Measurements from ENCODE around the gene FAM240A.
"Not testable (repeated sequence)": the region's sequence is repeated elsewhere in the genome, so short reads cannot be mapped to it uniquely, and the experiment has no call there.

The FAM240A gene

DNA sequence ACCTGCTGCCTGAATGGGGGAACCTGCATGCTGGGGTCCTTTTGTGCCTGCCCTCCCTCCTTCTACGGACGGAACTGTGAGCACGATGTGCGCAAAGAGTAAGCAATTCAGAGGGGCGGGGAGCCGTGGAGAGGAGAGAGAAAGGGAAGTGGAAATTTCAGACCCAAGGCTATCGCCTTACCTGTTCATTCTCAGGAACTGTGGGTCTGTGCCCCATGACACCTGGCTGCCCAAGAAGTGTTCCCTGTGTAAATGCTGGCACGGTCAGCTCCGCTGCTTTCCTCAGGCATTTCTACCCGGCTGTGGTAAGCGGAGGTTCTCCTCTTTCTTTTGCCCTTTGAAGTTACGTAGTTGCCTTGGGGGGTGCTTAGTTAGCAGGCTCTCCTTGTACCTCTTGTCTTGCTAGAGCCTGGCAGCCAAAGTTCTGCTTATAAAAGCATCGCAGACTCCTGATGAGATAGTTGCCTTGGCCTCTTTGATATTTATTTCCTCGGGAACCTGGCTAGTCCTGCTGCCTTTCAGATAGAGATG is 32.5 kb upstream of the FAM240A start:
- H3K27ac ChIP-seq, result peak overlapping the region; percentile 25; the same call in 1 of the 2 replicates

DNA sequence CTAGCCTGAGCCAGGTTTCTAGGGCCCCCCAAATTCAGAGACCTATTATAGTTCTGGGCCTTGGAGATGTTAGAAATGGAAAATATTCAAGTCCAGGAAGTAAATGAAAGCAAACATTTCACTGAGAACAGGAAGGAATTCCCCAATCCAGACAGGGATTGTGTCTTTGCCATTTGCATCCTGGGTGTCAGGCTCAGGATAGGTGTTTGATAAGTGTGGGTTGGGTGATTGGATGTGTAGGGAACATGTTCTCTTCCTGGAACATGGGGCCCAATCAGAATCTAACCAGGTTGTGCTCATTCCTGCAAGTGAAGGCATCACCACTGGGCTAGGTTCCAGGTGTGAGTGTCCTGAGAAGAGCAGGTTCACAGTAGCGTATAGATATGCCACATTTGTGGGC is 31.6 kb upstream of the FAM240A start:
- TF ChIP-seq, protein P1, sequence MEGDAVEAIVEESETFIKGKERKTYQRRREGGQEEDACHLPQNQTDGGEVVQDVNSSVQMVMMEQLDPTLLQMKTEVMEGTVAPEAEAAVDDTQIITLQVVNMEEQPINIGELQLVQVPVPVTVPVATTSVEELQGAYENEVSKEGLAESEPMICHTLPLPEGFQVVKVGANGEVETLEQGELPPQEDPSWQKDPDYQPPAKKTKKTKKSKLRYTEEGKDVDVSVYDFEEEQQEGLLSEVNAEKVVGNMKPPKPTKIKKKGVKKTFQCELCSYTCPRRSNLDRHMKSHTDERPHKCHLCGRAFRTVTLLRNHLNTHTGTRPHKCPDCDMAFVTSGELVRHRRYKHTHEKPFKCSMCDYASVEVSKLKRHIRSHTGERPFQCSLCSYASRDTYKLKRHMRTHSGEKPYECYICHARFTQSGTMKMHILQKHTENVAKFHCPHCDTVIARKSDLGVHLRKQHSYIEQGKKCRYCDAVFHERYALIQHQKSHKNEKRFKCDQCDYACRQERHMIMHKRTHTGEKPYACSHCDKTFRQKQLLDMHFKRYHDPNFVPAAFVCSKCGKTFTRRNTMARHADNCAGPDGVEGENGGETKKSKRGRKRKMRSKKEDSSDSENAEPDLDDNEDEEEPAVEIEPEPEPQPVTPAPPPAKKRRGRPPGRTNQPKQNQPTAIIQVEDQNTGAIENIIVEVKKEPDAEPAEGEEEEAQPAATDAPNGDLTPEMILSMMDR (conservative IDR thresholded peaks at IDR 0.05), result no peak
- H3K27ac ChIP-seq, result no peak overlapping the region

More for the DNA sequence above, 32.5 kb upstream of the FAM240A start:
- TF ChIP-seq, protein P1 (conservative IDR thresholded peaks at IDR 0.05), result no peak

DNA sequence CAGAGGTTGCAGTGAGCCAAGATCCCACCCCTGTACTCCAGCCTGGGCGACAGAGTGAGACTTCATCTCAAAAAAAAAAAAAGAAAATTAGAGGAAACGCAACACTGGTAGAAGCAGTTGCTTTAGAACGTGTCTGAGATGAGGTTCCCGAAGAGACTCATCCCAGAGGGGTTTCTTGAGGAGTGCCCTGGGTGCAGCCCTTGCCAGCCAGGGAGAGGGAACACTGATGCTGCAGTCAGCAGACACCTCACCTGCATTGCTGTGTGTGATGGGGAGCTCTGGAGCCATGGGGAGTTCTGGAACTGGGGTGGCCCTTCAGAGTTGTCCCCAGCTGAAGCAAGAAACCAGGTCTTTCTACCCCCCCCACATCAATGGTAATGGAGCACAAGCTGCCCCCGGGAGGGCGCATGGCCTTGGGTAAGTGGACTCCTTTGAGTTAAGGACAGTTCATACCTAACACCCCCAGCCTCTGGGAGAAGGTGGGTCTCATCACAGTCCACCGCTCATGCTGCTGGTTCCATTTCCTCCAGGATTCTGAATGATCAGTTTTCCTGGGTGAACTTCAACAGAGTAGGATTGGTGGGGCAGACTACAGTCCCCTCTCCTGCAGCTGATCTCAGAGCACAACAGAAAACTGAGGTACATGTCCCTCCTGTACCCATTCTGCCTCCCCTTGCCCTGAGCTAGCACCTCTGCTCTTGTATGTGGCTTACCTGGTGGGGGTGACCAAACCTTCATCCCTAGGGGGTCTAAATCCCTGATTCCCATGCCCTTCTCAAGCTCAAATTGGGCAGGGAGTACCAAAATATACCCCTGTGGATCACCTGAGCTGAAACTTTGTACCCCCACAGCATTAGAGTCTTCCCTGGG is 27.5 kb upstream of the FAM240A start:
- no peak overlapping the region; the same call in 1 of the 2 replicates for H3K27ac ChIP-seq
- TF ChIP-seq, protein P1 (conservative IDR thresholded peaks at IDR 0.05), result no peak

DNA sequence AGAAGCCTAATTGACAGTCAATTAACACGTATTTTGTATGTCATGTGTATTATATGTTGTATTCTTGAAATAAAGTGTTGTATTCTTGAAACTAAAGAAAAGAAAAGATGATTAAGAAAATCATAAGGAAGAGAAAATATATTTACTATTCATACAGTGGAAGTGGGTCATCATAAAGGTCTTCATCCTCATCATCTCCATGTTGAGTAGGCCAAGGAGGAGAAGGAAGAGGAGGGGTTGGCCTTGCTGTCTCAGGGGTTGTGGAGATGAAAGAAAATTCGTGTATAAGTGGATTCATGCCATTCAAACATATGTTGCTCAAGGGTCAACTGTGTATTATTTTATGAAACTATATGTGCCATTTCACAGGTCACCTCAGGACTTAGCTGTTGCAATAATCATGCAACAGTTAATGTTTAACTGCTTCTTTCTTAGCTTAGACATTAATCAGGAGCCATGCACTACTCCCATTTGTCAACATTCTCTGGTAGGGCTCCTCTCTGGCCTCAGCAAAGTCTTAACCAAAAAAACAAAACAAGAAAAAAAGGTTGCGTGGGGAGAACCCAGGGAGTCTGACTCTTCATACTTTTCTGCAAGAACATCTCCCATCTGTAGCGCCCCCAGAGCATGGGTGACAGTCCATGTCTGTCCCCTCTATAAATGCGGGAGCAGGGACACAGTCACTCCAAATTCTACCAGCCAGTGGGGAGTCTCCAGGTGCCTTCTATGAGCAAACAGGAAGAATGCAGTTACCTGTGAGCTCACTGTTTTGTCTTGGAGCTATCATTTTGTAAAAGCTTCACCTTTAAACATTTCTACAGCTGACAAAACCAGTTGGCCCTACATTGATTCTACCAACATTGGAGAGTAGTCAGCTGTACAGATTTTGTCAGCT is 26.3 kb upstream of the FAM240A start:
- H3K27ac ChIP-seq, result peak overlapping the region; percentile 46
- TF ChIP-seq, protein P1 (conservative IDR thresholded peaks at IDR 0.05), result no peak

DNA sequence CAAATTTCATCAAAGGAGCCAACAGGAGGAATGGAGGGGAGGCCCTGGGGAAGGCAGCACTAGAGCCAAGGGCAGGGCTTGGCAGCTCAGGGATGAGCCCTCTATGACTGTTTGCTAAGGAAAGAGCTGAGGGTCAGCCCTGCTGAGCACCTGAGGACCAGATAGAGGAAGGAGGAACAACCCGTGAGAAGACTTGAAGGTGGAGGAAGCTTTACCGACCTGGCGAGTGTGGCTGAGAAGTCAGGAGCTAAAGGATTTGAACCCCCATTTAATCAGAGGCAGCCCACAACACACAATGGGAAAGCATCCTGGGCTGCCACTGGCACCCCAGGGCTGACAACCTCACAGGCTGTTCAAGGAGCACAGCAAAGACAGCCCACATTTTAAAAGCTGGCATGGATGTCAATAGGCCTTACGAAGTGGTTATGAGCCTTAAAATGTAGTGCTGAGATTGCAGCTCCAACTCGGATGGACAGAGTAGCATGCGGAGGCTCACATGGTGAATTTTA is 25.5 kb upstream of the FAM240A start:
- H3K27ac ChIP-seq, result peak overlapping the region; percentile 46

GRCh38 chr3:46587268-46587667 is 25.1 kb upstream of the FAM240A start:
- not testable (repeated sequence) for H3K27ac ChIP-seq

More for the DNA sequence above, 25.5 kb upstream of the FAM240A start:
- TF ChIP-seq, protein P1 (conservative IDR thresholded peaks at IDR 0.05), result no peak

- peak overlapping the region; percentile 58 for H3K27ac ChIP-seq
- TF ChIP-seq, protein P1 (conservative IDR thresholded peaks at IDR 0.05), result peak; percentile 54
Observed at GRCh38 chr3:46593274-46593862, 19.0 kb upstream of the FAM240A start.
